HL-60/S4 (cell line): ENCODE measurements around the gene PRND.
"Not testable (repeated sequence)": the region's sequence is repeated elsewhere in the genome, so short reads cannot be mapped to it uniquely, and the experiment has no call there.

ENCODE experiments used
- in situ Hi-C: fragments of 300-500 bp; cut with MboI; formaldehyde crosslinking; loops from 2 replicates; pipeline ENCODE4 v1.14.3; 2022; ENCODE audit warnings: low sequenced_read_pairs

The PRND gene

DNA sequence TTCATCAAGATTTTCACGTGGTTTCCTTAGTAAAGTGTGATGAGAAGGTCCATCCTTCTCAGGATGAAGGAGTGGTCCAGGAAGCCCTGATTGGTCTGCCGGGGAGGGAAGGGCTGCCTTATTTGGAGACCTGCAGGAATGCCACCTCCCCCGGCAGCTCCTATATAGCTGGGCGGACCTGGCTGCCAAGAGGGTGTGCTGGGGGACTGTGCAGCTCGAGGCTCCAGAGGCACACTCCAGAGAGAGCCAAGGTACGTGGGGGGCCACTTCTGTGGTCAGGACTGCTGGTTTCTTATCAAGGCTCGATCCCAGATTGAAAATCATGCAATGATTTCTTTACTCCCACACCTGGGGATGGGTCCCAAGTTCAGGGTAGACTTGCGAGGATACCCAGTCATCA is at the start of gene PRND:
Gene PRND, plus strand, starts transcription at position 191 of the 400 bp plus-strand sequence. CDS start 2,643 bp downstream, outside the sequence.
- in situ Hi-C loops: no loop called here

DNA sequence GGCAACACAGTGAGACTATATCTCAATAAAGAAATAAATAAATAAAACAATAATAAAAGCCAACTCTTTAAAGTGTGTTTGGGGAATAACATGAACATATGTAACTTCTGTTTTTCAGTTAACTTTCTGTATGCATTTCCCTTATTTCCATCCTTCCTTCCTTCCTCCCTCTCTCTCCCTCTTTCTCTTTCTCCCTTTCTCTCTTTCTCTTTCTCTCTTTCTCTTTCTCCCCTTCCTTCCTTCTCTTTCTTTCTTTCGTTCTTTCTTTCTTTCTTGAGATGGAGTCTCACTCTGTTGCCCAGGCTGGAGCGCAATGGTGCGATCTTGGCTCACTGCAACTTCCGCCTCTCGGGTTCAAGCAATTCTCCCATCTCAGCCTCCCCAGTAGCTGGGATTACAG is 48.8 kb upstream of the PRND start:
- in situ Hi-C loops: no loop called here

DNA sequence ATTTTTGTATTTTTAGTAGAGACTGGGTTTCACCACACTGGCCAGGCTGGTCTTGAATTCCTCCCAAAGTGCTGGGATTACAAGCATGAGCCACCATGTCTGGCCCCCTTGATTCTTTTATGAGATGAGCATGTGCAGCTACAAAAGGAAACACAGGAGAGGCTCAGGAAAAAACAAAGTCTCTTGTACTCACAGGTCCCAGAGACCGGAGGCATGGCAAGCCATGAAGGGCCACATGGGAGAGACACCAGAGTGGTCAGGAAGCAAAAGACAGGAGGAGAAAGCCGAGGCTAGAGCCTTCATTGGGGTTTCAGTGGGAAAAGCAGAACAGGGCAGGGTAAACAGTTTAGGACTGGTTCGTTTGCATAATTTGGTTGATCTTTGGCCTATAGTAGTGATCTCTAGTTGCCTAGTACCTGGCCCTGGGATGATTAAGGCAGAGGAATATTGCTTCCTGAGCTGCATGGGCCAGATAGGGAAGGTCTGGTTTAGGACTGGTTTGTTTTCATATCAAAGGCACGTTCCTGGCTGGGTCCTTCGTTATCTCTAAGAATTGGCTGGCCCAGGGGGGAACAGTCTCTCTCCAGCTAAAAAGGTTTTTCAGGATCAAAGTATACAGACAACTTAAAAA is 48.2 kb upstream of the PRND start:
- in situ Hi-C loops: no loop called here

DNA sequence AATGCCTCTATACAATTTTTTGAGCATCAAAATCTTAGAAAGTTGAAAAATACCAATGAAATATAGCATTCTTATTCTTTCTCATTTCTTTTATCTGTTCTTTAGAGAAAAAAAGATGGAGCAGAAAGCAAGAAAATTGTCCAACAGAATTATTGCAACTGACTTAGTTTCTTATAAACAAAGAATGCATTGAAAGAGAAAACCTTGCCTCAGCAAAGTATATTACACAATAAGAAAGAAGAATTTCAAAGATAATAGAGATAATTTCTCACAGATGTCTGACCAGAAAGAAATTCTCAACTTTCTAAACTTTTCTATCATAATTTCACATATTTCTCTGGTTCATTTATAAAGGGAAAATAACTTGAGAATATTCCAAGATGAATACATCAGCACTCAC is 47.0 kb upstream of the PRND start:
- in situ Hi-C loops: no loop called here

DNA sequence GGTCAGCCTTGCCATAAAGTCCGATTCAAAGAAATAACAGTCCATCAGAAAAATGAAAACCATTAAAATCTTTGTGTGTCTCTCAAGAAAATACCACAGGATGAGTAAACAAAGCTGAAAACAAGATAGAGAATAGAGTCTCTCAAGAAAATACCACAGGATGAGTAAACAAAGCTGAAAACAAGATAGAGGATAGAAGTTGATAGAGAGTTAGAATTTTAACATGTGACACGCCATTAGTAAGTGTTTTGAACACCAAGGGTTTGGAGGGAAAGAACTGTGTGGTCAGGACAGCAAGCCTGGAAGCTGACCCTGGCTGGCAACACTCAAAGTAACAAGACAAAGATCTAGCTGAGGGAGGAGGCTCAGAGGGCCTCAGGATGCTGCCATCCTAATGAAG is 43.9 kb upstream of the PRND start:
- in situ Hi-C loops: no loop called here

DNA sequence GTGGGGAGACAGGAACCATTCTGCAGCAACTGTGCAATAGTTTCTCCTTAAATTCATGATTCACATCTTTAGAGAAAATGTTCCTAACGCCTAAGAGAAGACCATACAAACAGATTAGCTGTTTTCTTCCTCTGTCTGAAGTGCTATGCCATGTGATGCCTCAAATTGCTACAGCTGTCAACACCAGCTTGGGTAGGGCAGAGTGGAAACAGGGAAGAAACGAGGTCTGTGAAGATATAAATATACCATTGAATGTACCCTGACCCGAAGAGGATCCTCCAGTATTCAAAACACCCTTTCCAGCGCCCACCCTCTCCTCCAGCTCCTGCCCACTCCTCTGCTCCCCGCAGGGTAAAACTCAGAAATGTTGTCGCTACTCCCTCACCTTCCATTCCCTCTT is 40.3 kb upstream of the PRND start:
- in situ Hi-C loops: no loop called here

DNA sequence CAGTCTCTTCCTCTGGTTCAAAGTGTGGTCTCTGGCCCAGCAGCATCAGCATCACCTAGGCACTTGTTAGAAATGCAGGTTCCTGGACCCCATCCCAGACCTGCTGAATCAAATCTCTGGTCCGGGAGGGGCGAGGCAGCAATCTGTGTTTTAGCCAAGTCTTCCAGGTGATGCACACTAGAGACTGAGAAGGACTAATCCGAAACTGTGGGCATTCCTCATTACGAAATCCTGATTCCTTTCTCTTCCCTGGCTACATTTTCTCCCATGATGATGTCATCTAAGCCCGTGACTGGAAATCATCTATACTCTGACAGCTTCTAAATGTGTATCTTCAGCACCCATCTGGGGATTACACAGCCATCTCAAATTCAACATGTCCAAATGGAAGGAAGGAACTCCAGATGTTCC is 39.7 kb upstream of the PRND start:
- in situ Hi-C loops: no loop called here

DNA sequence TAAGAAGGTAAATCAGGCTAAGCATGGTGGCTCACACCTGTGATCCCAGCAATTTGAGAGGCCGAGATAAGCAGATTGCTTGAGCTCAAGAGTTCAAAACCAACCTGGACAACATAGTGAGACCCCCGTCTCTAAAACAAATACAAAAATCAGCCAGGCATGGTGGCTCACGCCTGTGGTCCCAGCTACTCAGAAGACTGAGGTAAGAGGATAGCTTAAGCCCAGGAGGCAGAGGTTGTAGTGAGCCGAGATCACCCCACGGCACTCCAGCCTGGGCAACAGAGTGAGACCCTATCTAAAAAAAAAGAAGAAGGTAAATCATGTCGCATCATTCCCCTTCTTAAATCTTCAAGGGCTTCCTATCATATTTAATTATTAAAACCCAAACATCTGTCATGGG is 39.0 kb upstream of the PRND start:
- in situ Hi-C loops: no loop called here

GRCh38 chr20:4683261-4683660 is 38.4 kb upstream of the PRND start:
- in situ Hi-C loops: no loop called here

- in situ Hi-C loops: no loop called here
These were observed 36.8 kb upstream of the PRND start for GRCh38 chr20:4684837-4685413.

- in situ Hi-C loops: no loop called here
These were observed 35.8 kb upstream of the PRND start for GRCh38 chr20:4685923-4686221.

GRCh38 chr20:4688305-4688704 is 33.4 kb upstream of the PRND start:
- in situ Hi-C loops: no loop called here

DNA sequence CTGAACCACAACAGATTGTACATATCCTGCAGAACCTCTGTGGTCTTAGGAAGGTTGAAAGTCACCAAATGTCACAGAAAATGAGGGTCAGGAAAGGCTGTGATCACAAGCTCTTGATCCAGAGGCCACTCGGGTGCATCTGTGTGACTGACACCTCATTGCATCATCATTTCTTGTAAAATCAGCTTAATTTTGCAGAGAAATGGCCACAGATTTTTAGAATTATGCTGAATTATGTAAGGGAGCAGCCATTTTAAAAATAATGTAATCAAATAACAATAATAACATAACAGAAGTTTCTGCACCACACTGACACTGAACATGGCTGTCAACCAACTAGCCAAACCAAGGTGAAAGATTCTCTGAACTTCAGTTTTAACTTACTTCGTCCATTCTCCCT is 32.5 kb upstream of the PRND start:
- in situ Hi-C loops: no loop called here

GRCh38 chr20:4691753-4692152 is 30.0 kb upstream of the PRND start:
- in situ Hi-C loops: no loop called here

- in situ Hi-C loops: no loop called here
These were observed 27.6 kb upstream of the PRND start for GRCh38 chr20:4694076-4694475.

GRCh38 chr20:4697189-4697830 is 24.4 kb upstream of the PRND start:
- in situ Hi-C loops: no loop called here

DNA sequence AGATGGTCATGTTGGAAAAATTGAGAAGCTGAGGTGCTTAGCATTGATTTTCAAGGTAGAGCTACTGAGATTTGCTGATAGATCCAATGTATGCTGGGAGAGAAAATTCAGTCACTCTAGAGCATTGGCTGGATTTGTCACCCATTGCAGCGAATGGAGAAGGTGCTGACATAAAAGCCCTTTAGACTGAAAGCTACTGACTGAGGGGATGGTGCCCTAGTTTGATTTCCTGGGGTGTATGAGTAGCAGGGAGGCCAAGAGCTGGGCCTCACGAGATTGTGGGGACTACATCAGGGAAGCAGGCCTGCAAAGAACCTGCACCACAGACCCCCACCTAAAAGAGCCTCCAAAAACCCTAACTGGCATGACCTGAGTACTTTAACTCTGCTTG is 23.9 kb upstream of the PRND start:
- in situ Hi-C loops: no loop called here

DNA sequence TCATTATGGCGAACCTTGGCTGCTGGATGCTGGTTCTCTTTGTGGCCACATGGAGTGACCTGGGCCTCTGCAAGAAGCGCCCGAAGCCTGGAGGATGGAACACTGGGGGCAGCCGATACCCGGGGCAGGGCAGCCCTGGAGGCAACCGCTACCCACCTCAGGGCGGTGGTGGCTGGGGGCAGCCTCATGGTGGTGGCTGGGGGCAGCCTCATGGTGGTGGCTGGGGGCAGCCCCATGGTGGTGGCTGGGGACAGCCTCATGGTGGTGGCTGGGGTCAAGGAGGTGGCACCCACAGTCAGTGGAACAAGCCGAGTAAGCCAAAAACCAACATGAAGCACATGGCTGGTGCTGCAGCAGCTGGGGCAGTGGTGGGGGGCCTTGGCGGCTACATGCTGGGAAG is 22.5 kb upstream of the PRND start:
- in situ Hi-C loops: no loop called here

GRCh38 chr20:4699957-4700356 is 21.8 kb upstream of the PRND start:
- in situ Hi-C loops: no loop called here

- in situ Hi-C loops: no loop called here
These were observed 19.0 kb upstream of the PRND start for GRCh38 chr20:4702562-4703280.

DNA sequence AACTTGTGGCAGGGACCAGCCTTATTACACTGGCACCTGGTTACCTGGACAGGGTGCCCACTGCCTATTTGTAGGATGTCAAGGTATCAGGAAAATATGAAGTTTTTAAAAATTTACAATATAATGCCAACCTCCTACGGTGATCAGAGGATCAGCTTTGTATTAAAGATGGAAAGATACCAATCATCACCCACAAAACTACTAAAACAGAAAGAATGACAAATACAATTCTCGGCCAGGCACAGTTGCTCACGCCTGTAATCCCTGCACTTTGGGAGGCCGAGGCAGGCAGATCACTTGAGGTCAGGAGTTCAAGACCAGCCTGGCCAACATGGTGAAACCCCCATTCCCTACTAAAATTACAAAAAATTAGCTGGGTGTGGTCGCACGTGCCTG is 18.4 kb upstream of the PRND start:
- in situ Hi-C loops: no loop called here

DNA sequence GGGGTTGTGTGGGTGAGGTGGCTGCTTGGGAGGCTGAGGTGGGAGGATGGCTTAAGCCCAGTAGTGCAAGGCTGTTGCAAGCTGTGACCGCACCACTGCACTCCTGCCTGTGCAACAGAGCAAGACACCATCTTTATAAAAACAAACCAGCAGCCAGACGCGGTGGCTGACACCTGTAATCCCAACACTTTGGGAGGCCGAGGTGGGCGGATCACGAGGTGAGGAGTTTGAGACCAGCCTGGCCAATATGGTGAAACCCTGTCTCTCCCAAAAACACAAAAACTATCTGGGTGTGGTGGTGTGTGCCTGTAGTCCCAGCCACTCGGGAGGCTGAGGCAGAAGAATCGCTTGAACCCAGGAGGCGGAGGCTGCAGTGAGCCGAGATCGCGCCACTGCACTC is 14.8 kb upstream of the PRND start:
- in situ Hi-C loops: not testable (repeated sequence)
